ENCODE measurements around the gene RGS7.

DNA sequence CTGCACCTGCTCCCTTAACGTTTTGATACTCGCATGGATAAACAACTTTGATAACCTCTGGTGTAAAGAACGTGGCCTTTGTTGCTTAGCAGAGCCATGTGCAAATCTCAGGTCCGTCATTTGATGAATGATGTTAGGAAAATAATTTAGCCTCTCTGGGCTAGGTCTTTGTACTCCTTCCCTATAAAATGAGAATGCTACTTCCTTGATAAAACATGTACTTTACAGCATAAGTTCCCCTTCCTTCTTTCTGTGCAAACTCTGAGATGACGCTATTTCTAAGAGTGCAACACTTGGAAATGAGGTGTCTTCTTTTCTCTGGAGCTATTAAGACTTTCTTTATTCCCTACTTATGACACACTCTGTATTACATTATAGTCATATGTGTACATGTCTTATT, 243.4 kb downstream of the RGS7 start:
- TF ChIP-seq, protein P1, sequence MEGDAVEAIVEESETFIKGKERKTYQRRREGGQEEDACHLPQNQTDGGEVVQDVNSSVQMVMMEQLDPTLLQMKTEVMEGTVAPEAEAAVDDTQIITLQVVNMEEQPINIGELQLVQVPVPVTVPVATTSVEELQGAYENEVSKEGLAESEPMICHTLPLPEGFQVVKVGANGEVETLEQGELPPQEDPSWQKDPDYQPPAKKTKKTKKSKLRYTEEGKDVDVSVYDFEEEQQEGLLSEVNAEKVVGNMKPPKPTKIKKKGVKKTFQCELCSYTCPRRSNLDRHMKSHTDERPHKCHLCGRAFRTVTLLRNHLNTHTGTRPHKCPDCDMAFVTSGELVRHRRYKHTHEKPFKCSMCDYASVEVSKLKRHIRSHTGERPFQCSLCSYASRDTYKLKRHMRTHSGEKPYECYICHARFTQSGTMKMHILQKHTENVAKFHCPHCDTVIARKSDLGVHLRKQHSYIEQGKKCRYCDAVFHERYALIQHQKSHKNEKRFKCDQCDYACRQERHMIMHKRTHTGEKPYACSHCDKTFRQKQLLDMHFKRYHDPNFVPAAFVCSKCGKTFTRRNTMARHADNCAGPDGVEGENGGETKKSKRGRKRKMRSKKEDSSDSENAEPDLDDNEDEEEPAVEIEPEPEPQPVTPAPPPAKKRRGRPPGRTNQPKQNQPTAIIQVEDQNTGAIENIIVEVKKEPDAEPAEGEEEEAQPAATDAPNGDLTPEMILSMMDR (IDR thresholded peaks at IDR 0.05): no peak
- no peak for TF ChIP-seq POLR2A (IDR thresholded peaks at IDR 0.05)

Data from body of pancreas (tissue), 4 donors.